GM11168 (cell line): ENCODE data around the gene ATOSA.

Experiments
- in situ Hi-C: fragments of 300-500 bp; cut with MboI; formaldehyde crosslinking; loops from one replicate; pipeline ENCODE4 v1.12.0; 2022; ENCODE audit warnings: low sequenced_read_pairs; ENCODE audit not compliant: unreplicated experiment

Gene ATOSA, protein sequence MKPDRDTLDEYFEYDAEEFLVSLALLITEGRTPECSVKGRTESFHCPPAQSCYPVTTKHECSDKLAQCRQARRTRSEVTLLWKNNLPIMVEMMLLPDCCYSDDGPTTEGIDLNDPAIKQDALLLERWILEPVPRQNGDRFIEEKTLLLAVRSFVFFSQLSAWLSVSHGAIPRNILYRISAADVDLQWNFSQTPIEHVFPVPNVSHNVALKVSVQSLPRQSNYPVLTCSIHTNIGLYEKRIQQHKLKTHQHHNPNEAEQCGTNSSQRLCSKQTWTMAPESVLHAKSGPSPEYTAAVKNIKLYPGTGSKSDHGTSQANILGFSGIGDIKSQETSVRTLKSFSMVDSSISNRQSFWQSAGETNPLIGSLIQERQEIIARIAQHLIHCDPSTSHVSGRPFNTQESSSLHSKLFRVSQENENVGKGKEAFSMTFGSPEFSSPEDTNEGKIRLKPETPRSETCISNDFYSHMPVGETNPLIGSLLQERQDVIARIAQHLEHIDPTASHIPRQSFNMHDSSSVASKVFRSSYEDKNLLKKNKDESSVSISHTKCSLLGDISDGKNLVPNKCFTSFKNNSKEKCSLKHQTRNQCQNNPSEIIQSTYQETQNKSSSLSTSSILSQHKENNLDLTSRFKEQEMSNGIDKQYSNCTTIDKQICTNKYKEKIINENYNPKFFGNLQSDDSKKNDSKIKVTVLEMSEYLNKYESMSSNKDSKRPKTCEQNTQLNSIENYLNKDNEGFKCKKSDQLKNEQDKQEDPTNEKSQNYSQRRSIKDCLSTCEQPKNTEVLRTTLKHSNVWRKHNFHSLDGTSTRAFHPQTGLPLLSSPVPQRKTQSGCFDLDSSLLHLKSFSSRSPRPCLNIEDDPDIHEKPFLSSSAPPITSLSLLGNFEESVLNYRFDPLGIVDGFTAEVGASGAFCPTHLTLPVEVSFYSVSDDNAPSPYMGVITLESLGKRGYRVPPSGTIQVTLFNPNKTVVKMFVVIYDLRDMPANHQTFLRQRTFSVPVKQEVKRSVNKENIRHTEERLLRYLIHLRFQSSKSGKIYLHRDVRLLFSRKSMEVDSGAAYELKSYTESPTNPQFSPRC

DNA sequence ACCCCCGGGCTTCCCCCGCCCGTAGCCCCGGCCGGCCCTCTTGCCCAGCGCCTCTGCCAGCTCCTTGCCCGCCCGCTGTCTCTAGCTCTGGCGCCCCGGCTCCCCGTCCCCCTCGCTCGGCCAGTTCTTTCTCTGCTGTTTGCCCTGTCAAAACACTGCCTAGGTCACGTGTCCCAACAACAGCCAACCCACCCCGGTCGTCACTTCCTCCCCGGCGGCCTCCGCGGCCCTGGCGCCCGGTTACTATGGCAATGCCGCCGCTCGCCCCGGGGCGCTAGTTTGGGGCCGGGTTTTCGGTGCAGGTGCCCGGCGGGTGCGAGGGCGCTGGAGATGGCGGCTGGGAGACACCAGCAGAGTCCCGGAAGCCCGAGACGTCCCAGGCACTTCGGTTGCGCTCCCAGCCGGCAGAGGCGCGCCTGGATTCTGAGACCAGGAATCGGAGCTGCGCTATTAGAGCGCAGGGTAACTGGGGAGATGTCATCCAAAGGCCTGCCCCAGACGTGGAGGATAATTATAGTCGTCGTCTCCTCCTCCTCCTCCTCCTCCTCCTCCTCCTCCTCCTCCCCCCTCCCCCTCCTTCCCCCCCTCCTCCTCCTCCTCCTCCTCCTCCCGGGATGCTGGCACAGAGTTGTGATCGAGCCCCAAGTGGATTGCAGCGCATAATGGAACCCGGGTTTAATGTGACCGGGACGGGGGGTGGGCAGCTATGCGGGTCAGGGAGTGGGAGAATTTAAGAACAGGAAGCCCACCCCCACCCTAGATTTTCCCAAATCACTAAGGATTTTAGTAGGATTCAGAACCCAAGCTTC, at the start of gene ATOSA:
TSS of gene ATOSA (minus strand) at position 157 of the 809 bp plus-strand sequence. CDS start 1,367 bp downstream, outside the sequence.
- in situ Hi-C loops, result loop anchor here (10.0 kb wide), 1 partner anchor 55 kb away; no protein-coding TSS in a partner anchor

- in situ Hi-C loops, result no loop called here
Observed at GRCh38 chr15:52728899-52729298, 49.7 kb upstream of the ATOSA start.

DNA sequence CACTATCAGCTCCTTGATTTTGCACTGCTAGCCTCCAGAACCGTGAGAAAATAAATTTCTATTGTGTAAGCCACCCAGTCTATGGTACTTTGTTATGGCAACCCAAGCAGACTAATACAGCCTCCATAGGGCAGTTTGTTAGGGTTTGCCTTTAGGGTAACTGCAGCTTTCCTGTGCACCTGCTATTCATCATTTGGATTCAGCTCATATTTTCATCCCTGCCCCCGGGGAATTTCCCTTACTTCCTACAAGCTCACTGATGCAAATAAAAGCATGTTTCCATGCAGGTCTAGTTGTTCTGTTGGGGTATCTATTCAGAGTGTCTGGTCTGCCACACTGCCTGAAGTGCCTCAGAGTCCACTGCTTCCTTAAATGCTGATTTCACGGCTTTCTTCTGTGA, 48.6 kb upstream of the ATOSA start:
- in situ Hi-C loops, result no loop called here

DNA sequence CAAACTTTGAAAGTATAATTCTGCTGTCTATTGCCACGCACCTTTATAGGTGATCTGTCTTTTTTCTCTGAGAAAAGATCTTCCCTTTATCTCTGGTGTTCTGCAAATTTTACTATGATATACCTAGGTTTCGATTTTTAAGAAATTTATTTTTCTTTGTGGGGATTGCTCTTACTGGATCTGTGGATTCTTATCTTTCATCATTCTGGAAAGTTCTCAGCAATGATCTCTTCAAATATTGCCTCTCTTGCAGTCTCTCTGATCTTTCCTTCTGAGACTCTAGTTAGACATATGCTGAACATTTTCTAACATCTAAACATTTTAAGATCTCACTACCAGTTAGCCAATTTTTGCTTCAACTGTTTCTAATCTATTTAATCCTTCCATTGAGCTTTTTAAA, 47.0 kb upstream of the ATOSA start:
- in situ Hi-C loops, result no loop called here

- in situ Hi-C loops, result no loop called here
Observed at GRCh38 chr15:52718551-52718950, 39.4 kb upstream of the ATOSA start.

GRCh38 chr15:52717924-52718323, 38.7 kb upstream of the ATOSA start:
- in situ Hi-C loops, result no loop called here

DNA sequence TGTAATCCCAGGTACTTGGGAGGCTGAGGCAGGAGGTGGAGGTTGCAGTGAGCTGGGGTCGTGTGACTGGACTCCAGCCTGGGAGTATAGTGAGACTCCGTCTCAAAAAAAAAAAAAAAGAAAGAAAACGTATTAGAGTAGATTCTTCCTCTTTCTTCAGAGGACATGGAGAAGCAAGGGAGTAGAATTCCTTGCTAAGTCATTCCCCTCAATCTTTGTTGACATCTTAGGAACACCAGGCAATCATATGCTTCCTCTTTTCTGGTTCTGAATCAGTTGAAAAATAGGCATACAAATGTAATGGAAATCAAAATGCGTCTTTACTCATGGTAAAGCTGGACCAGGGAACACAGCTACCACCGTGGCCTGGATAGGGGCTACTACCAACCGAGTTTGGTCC, 38.3 kb upstream of the ATOSA start:
- in situ Hi-C loops, result no loop called here

GRCh38 chr15:52716536-52716935, 37.3 kb upstream of the ATOSA start:
- in situ Hi-C loops, result no loop called here

- in situ Hi-C loops, result no loop called here
Observed at GRCh38 chr15:52715411-52715810, 36.2 kb upstream of the ATOSA start.

- in situ Hi-C loops, result no loop called here
Observed at GRCh38 chr15:52714968-52715367, 35.8 kb upstream of the ATOSA start.

DNA sequence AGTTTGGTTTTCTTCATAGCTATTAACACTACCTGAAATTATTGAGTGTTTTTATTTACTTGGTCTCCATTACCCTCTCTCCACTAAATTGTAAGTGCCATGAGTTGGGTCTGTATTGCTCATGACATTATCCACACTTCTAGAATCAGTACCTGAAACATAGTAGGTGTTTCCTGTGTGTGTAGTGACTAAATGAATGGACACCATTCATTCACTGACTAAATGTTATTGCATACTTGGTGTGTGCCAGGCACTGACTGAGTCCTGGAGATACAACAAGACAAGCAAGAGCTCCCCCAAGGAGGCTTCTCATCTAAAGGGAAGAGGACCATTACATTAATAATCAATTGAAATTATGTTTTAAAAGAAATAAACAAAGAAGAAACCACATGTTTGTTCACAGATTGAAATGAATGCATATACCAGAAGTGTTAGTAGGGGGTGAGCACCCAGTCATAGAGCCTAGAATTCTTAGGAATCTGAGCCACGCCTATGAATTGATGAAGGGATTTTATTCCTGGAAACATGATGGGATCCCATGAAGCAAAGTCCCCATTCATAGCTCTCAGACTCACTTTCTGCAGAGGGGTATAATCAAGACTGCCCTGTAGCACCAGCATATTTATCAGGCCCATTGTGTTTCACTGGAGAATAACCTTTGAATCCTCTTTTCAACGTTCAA, 31.7 kb upstream of the ATOSA start:
- in situ Hi-C loops, result no loop called here

- in situ Hi-C loops, result no loop called here
Observed at GRCh38 chr15:52710050-52710707, 31.0 kb upstream of the ATOSA start.

GRCh38 chr15:52709187-52709981, 30.2 kb upstream of the ATOSA start:
- in situ Hi-C loops, result no loop called here

DNA sequence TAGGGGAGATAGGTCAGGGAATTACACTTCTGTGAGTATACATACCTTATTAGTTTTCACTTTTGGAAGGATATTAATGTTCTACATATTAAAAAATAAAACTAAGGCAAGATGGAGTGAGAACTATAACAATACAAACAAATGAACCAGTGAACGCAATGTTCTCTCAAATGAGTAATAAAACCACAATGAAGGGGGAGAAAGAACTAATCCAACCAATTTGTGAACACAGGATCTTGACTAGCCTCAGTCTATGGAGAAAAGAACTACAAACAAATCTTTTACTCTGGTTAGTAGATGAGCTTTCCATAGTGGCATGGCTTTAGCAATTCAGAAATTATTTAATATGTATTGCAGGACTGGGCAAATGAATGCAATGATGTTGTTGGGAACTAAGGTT, 26.9 kb upstream of the ATOSA start:
- in situ Hi-C loops, result no loop called here

DNA sequence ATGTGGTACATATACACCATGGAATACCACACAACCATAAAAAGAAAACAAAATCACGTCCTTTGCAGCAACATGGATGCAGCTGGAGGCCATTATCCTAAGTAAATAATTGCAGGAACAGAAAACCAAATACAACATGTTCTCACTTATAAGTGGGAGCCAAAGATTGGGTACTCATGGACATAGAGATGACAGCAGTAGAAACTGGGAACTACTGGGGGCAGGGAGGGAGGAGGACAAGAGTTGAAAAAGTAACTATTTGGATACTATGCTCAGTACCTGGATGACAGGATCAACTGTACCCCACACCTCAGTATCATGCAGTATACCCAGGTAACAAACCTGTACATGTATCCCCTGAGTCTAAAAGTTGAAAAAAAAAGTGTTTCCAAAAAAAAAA, 23.2 kb upstream of the ATOSA start:
- in situ Hi-C loops, result no loop called here

GRCh38 chr15:52699457-52699856, 20.3 kb upstream of the ATOSA start:
- in situ Hi-C loops, result no loop called here

DNA sequence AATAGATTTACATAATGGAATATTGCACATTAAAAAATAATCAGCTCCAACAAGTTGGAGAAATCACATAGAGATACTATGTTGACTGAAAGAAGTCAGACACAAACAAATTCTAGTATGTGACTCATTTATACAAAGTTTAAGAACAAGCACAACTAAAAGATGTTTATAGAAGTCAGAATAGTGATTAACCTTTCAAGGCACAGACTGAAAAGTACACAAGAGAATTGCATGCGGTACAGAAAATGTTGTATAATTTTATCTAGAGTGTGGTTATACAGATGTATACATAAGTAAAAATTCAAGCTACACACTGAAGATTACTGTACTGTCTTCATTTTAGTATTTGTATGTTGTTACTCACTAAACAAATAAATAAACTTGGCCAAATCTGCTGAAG, 19.3 kb upstream of the ATOSA start:
- in situ Hi-C loops, result no loop called here

GRCh38 chr15:52697051-52697450, 17.9 kb upstream of the ATOSA start:
- in situ Hi-C loops, result no loop called here
